Measurements from ENCODE around the gene RAB5B. TPM values are rescaled to one million over a fixed set of nuclear protein-coding genes. Genes with fewer than 3 reads are reported as not detected.
"Not testable (repeated sequence)": the region's sequence is repeated elsewhere in the genome, so short reads cannot be mapped to it uniquely, and the experiment has no call there.

Gene RAB5B
- total RNA-seq, 1 donor, result 75.2 TPM

- TF ChIP-seq, protein P1, sequence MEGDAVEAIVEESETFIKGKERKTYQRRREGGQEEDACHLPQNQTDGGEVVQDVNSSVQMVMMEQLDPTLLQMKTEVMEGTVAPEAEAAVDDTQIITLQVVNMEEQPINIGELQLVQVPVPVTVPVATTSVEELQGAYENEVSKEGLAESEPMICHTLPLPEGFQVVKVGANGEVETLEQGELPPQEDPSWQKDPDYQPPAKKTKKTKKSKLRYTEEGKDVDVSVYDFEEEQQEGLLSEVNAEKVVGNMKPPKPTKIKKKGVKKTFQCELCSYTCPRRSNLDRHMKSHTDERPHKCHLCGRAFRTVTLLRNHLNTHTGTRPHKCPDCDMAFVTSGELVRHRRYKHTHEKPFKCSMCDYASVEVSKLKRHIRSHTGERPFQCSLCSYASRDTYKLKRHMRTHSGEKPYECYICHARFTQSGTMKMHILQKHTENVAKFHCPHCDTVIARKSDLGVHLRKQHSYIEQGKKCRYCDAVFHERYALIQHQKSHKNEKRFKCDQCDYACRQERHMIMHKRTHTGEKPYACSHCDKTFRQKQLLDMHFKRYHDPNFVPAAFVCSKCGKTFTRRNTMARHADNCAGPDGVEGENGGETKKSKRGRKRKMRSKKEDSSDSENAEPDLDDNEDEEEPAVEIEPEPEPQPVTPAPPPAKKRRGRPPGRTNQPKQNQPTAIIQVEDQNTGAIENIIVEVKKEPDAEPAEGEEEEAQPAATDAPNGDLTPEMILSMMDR (IDR thresholded peaks at IDR 0.05; ENCODE audit: insufficient read depth, low read length), result no peak
- DNase-seq (ENCODE audit: low read depth), result no peak
- no peak overlapping the region for H3K4me3 ChIP-seq (ENCODE audit: low read depth, low read length)
Observed at GRCh38 chr12:55982319-55982936, 8.6 kb downstream of the RAB5B start.

DNA sequence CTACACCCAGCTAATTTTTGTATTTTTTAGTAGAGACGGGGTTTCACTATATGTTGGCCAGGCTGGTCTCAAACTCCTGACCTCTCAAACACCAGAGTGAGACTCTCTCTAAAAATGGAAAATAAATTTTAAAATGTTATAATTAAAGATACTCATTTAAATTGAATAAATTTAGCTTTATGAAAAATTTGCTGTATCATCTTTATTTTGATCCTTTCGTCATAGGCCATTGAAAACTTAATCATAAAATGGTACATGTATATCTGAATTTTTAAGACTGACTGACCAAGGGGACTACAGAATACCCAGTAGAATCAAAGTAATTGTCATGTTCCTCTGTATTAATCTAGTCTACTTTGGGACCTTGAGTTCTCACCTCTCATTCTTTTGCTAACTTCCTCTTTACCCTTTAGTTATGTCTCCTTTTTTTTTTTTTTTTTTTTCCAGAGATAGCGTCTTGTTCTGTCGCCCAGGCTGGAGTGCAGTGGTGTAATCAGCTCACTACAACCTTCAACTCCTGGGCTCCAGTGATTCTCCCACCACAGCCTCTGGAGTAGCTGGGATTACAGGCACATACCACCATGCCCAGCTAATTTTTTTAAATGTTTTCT, 9.5 kb downstream of the RAB5B start:
- no peak overlapping the region for H3K4me3 ChIP-seq (ENCODE audit: low read depth, low read length)
- no peak for DNase-seq (ENCODE audit: low read depth)
- TF ChIP-seq, protein P1 (IDR thresholded peaks at IDR 0.05; ENCODE audit: insufficient read depth, low read length), result no peak

- DNase-seq (ENCODE audit: low read depth), result no peak
- no peak overlapping the region for H3K4me3 ChIP-seq (ENCODE audit: low read depth, low read length)
- TF ChIP-seq, protein P1 (IDR thresholded peaks at IDR 0.05; ENCODE audit: insufficient read depth, low read length), result no peak
Observed at GRCh38 chr12:55984861-55985260, 11.0 kb downstream of the RAB5B start.

DNA sequence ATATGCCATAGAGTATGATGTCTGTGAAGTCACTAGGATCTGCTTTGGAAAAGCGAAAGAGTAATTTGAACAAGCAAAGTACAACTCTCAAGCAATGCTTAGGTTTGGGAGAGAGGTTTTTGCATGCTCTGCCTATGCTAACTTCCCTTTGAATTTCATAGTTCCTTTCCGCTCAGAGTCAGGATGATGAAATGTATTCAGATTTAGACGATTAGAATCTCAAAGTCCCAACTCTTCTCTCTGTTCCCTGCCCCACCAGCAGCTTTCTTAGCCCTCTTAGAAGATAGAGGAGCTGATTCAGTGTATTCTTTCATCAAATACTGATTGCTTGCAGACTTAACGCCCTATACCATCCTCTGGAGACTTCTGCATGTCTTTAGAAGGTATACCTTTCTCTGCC, 11.5 kb downstream of the RAB5B start:
- H3K4me3 ChIP-seq (ENCODE audit: low read depth, low read length), result no peak overlapping the region
- TF ChIP-seq, protein P1 (IDR thresholded peaks at IDR 0.05; ENCODE audit: insufficient read depth, low read length), result no peak
- DNase-seq (ENCODE audit: low read depth), result no peak

DNA sequence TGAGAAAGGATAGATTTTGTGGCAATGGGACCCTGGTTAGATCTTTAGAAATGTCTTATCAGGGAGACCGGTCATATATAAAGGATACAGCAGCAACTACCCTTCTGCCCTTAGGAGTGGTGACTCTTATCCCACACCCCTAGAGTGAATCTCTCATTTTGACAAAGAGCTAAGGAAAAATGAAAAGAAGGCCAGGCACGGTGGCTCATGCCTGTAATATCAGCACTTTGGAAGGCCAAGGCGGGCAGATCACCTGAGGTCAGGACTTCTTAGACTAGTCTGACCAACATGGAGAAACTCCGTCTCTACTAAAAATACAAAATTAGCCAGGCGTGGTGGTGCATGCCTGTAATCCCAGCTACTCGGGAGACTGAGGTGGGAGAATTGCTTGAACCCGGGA, 12.1 kb downstream of the RAB5B start:
- H3K4me3 ChIP-seq (ENCODE audit: low read depth, low read length); DNase-seq (ENCODE audit: low read depth): not testable (repeated sequence)

DNA sequence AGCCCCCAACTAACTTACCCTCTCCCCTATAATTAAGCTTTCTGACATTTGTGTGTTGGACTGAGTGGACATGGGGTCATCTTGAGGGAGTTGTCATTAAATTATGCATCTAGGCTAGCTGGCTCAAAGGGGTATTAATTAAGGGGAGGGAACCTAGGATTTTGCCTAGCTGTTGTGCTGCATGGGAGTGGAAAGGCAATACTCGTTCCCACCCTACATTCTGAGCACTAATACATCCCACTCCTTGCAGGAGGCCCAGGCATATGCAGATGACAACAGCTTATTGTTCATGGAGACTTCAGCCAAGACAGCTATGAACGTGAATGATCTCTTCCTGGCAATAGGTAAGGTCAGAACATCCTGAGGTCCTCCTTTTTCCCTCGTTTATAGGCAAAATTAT, 17.2 kb downstream of the RAB5B start:
- TF ChIP-seq, protein P1 (IDR thresholded peaks at IDR 0.05; ENCODE audit: insufficient read depth, low read length), result no peak
- no peak overlapping the region for H3K4me3 ChIP-seq (ENCODE audit: low read depth, low read length)
- DNase-seq (ENCODE audit: low read depth), result no peak

GRCh38 chr12:55993230-55993853, 19.5 kb downstream of the RAB5B start:
- no peak overlapping the region for H3K4me3 ChIP-seq (ENCODE audit: low read depth, low read length)
- TF ChIP-seq, protein P1 (IDR thresholded peaks at IDR 0.05; ENCODE audit: insufficient read depth, low read length), result no peak
- DNase-seq (ENCODE audit: low read depth), result no peak
